Keratinocyte (primary cell): ENCODE measurements around the gene HP. TPM values are rescaled to one million over a fixed set of nuclear protein-coding genes. Genes with fewer than 3 reads are reported as not detected.

ENCODE experiments used
- DNase-seq: peaks from one replicate; pipeline ENCODE4 v3.0.0-alpha.2; 2011; ENCODE audit warnings: low read depth, missing footprints, low spot score
- FAIRE-seq: peaks from 2 replicates; lab custom pipeline; 2011; peaks lifted over from hg19 to GRCh38; lab: Jason Lieb, UNC
- H2AFZ ChIP-seq: 2 replicates; pipeline ENCODE4 v1.6.0; 2012; ENCODE audit warnings: low read length, control low read depth, inconsistent platforms; ENCODE audit not compliant: control insufficient read depth
- H3K27ac ChIP-seq: 2 replicates; pipeline ENCODE4 v1.5.1; 2011; ENCODE audit warnings: low read length; ENCODE audit not compliant: control insufficient read depth, insufficient read depth
- H3K27me3 ChIP-seq: 3 replicates; pipeline ENCODE4 v1.6.0; 2011; ENCODE audit warnings: low read length; ENCODE audit not compliant: control insufficient read depth, insufficient read depth; ENCODE audit errors: extremely low read depth
- H3K36me3 ChIP-seq, 2 experiments: 2 replicates in 1 of 2; 3 replicates in 1 of 2; pipeline ENCODE4 v1.5.1; 2011; ENCODE audit warnings: low read length in 2 of 2, mild to moderate bottlenecking in 1 of 2; ENCODE audit not compliant: control insufficient read depth in 2 of 2, insufficient read depth in 2 of 2; ENCODE audit errors: extremely low read depth in 1 of 2
- H3K4me1 ChIP-seq: 3 replicates; pipeline ENCODE4 v1.5.1; 2011; ENCODE audit warnings: low read length; ENCODE audit not compliant: control insufficient read depth, insufficient read depth; ENCODE audit errors: extremely low read depth
- H3K4me2 ChIP-seq: 3 replicates; pipeline ENCODE4 v1.6.0; 2011; ENCODE audit warnings: low read depth, low read length; ENCODE audit not compliant: control insufficient read depth, insufficient read depth; ENCODE audit errors: extremely low read depth
- H3K4me3 ChIP-seq, 3 experiments: fragments of 200-600 bp in 1 of 3; sonication (generic) in 1 of 3; 2 replicates in 2 of 3; 3 replicates in 1 of 3; pipeline ENCODE4 v1.5.1; 2011 to 2016; ENCODE audit warnings: low read length in 3 of 3, mild to moderate bottlenecking in 3 of 3, control low read depth in 2 of 3, inconsistent platforms in 1 of 3, low read depth in 1 of 3, mixed read lengths in 1 of 3, mixed run types in 1 of 3, moderate library complexity in 1 of 3; ENCODE audit not compliant: control insufficient read depth in 2 of 3, insufficient read depth in 2 of 3; ENCODE audit errors: extremely low read depth in 1 of 3
- H3K79me2 ChIP-seq: 2 replicates; pipeline ENCODE4 v1.6.0; 2012; ENCODE audit warnings: low read length; ENCODE audit not compliant: control insufficient read depth, insufficient read depth
- H3K9ac ChIP-seq: 3 replicates; pipeline ENCODE4 v1.6.0; 2011; ENCODE audit warnings: low read length; ENCODE audit not compliant: control insufficient read depth, insufficient read depth; ENCODE audit errors: extremely low read depth
- H3K9me1 ChIP-seq: 3 replicates; pipeline ENCODE4 v1.6.0; 2011; ENCODE audit warnings: low read length; ENCODE audit not compliant: control insufficient read depth, insufficient read depth; ENCODE audit errors: extremely low read depth
- H3K9me3 ChIP-seq: 2 replicates; pipeline ENCODE4 v1.5.1; 2012; ENCODE audit warnings: low read depth, low read length; ENCODE audit not compliant: control insufficient read depth
- H4K20me1 ChIP-seq: 3 replicates; pipeline ENCODE4 v1.6.0; 2011; ENCODE audit warnings: low read length; ENCODE audit not compliant: control insufficient read depth, insufficient read depth; ENCODE audit errors: extremely low read depth
- CTCF ChIP-seq, 3 experiments: IDR thresholded peaks in 1 of 3; conservative IDR thresholded peaks in 1 of 3; optimal IDR thresholded peaks in 1 of 3; 2 replicates in 2 of 3; 3 replicates in 1 of 3; pipeline versions ENCODE3 to v1.5.1; 2011; ENCODE audit warnings: low read length in 3 of 3, mild to moderate bottlenecking in 3 of 3, moderate library complexity in 2 of 3, control low read depth in 1 of 3, inconsistent platforms in 1 of 3; ENCODE audit not compliant: insufficient read depth in 2 of 3; ENCODE audit errors: extremely low read depth in 1 of 3
- EZH2 ChIP-seq: IDR thresholded peaks from one replicate; pipeline ENCODE4 v1.6.1; 2012; ENCODE audit warnings: inconsistent platforms, mild to moderate bottlenecking, low read length, moderate library complexity
- dilution Hi-C: fragments of 300-500 bp; cut with MboI; formaldehyde crosslinking; loops from one replicate; pipeline ENCODE4 v1.7.0; 2020; ENCODE audit warnings: low sequenced_read_pairs; ENCODE audit not compliant: extremely low pct_ligation_motif_present
- polyA plus RNA-seq, 5 experiments: library from polyadenylated mRNA; depleted of rRNA in 3 of 5; stranded (reverse) in 3 of 5; stranded (forward) in 1 of 5; unstranded in 1 of 5; fragments of >200 nt; gene quantifications; 1 replicate in 1 of 5; 2 replicates in 3 of 5; 3 replicates in 1 of 5; pipeline versions ENCODE4 v1.2.1 to v1.2.3, GENCODE V29; 2011 to 2012; ENCODE audit warnings: missing spikeins in 2 of 5, low read depth in 1 of 5, low replicate concordance in 1 of 5

The HP gene
- polyA plus RNA-seq, 1 donor (not counting 4 experiments of a cell fraction or from before 2014, with no cell fraction given) = 0.43 TPM

GRCh38 chr16:72099377-72099818 lies 45.1 kb downstream of the HP start:
- dilution Hi-C loops = no loop called here
- no peak overlapping the region for H2AFZ ChIP-seq
- TF ChIP-seq CTCF (optimal IDR thresholded peaks at IDR 0.05 in 1 of 3, IDR thresholded peaks at IDR 0.05 in 1 of 3, conservative IDR thresholded peaks at IDR 0.05 in 1 of 3; ENCODE audit: extremely low read depth in 1 of 3, insufficient read depth in 2 of 3, low read length in 3 of 3) = peak; percentile 52 to 81 (median 72)
- no peak for TF ChIP-seq EZH2
- no peak overlapping the region for H3K27ac ChIP-seq
- peaks cover 9% of the 10 kb centered on the region for H3K4me1 ChIP-seq
- FAIRE-seq = no peak
- no peak overlapping the region for H3K4me3 ChIP-seq
- H3K4me2 ChIP-seq = no peak overlapping the region
- H3K79me2 ChIP-seq = peaks cover 28% of the 10 kb centered on the region
- DNase-seq = no peak
- no peaks in the 10 kb centered on the region for H3K27me3 ChIP-seq
- H3K9me1 ChIP-seq = no peaks in the 10 kb centered on the region
- peaks cover 5% of the 10 kb centered on the region for H4K20me1 ChIP-seq
- peaks cover 57 to 63% of the 10 kb centered on the region in 2 experiments for H3K36me3 ChIP-seq
- no peaks in the 10 kb centered on the region for H3K9me3 ChIP-seq
- H3K9ac ChIP-seq = no peak overlapping the region

GRCh38 chr16:72101195-72101594 lies 46.9 kb downstream of the HP start:
- no peak overlapping the region for H3K27ac ChIP-seq
- no peak overlapping the region for H3K4me2 ChIP-seq
- no peak overlapping the region for H3K4me3 ChIP-seq
- no peak overlapping the region for H2AFZ ChIP-seq
- H3K4me1 ChIP-seq = no peaks in the 10 kb centered on the region
- H3K9me1 ChIP-seq = no peaks in the 10 kb centered on the region
- H4K20me1 ChIP-seq = peaks cover 2% of the 10 kb centered on the region
- peaks cover 10% of the 10 kb centered on the region for H3K79me2 ChIP-seq
- H3K36me3 ChIP-seq = peaks cover 69 to 72% of the 10 kb centered on the region in 2 experiments
- H3K9ac ChIP-seq = no peak overlapping the region
- H3K27me3 ChIP-seq = no peaks in the 10 kb centered on the region
- TF ChIP-seq EZH2 (no peak), CTCF (optimal IDR thresholded peaks at IDR 0.05 in 1 of 3, IDR thresholded peaks at IDR 0.05 in 1 of 3, conservative IDR thresholded peaks at IDR 0.05 in 1 of 3; ENCODE audit: extremely low read depth in 1 of 3, insufficient read depth in 2 of 3, low read length in 3 of 3) (no peak)
- no peaks in the 10 kb centered on the region for H3K9me3 ChIP-seq
- dilution Hi-C loops = no loop called here
- no peak for DNase-seq
- FAIRE-seq = no peak
